GM23248 (cell line): ENCODE data around the gene CCDC194. TPM values are rescaled to one million over a fixed set of nuclear protein-coding genes. Genes with fewer than 3 reads are reported as not detected.

ENCODE experiments used
- DNase-seq: peaks from one replicate; pipeline ENCODE4 v3.0.0-alpha.2; 2015
- H2AFZ ChIP-seq: fragments of 200-600 bp; sonication (generic); 2 replicates; pipeline ENCODE4 v1.6.1; 2016; ENCODE audit warnings: antibody characterized with exemption
- H3F3A ChIP-seq: fragments of 200-600 bp; sonication (generic); 2 replicates; pipeline ENCODE4 v1.6.1; 2016; ENCODE audit warnings: mild to moderate bottlenecking, antibody characterized with exemption, mixed run types; ENCODE audit not compliant: insufficient read depth
- H3K27ac ChIP-seq: fragments of 200-600 bp; sonication (generic); 2 replicates; pipeline ENCODE4 v1.5.1; 2016; ENCODE audit warnings: mild to moderate bottlenecking
- H3K27me3 ChIP-seq: fragments of 200-600 bp; sonication (generic); replicated peaks from 2 replicates; pipeline ENCODE4 v1.6.1; 2016; ENCODE audit warnings: mild to moderate bottlenecking; ENCODE audit not compliant: insufficient read depth
- H3K36me3 ChIP-seq: fragments of 200-600 bp; sonication (generic); 2 replicates; pipeline ENCODE4 v1.6.1; 2016; ENCODE audit warnings: low read depth, mild to moderate bottlenecking
- H3K4me1 ChIP-seq: fragments of 200-600 bp; sonication (generic); 2 replicates; pipeline ENCODE4 v1.6.1; 2016; ENCODE audit warnings: mild to moderate bottlenecking; ENCODE audit not compliant: insufficient read depth
- H3K4me2 ChIP-seq: fragments of 200-600 bp; sonication (generic); one replicate; pipeline ENCODE4 v1.6.1; 2016; ENCODE audit warnings: mild to moderate bottlenecking; ENCODE audit not compliant: unreplicated experiment
- H3K4me3 ChIP-seq: fragments of 200-600 bp; sonication (generic); 2 replicates; pipeline ENCODE4 v1.5.1; 2016; ENCODE audit warnings: mild to moderate bottlenecking
- H3K79me2 ChIP-seq: fragments of 200-600 bp; sonication (generic); 2 replicates; pipeline ENCODE4 v1.6.1; 2016; ENCODE audit warnings: mild to moderate bottlenecking; ENCODE audit not compliant: insufficient read depth
- H3K9ac ChIP-seq: fragments of 200-600 bp; sonication (generic); 2 replicates; pipeline ENCODE4 v1.6.1; 2016; ENCODE audit warnings: mild to moderate bottlenecking
- H3K9me2 ChIP-seq: fragments of 200-600 bp; sonication (generic); 2 replicates; pipeline ENCODE4 v1.6.1; 2016; ENCODE audit warnings: mixed run types, mild to moderate bottlenecking, moderate library complexity; ENCODE audit not compliant: insufficient read depth
- H3K9me3 ChIP-seq: fragments of 200-600 bp; sonication (generic); one replicate; pipeline ENCODE4 v1.6.1; 2017; ENCODE audit warnings: low read depth
- H4K20me1 ChIP-seq: fragments of 200-600 bp; sonication (generic); 2 replicates; pipeline ENCODE4 v1.6.0; 2016; ENCODE audit not compliant: insufficient read depth
- EZH2 ChIP-seq: fragments of 200-600 bp; sonication (generic); IDR thresholded peaks from 2 replicates; pipeline ENCODE4 v1.6.1; 2018; ENCODE audit warnings: antibody characterized with exemption, mild to moderate bottlenecking; ENCODE audit not compliant: insufficient read depth, poor library complexity, severe bottlenecking
- EZH2phosphoT487 ChIP-seq: fragments of 200-600 bp; sonication (generic); IDR thresholded peaks from 2 replicates; pipeline ENCODE4 v1.6.1; 2018; ENCODE audit warnings: antibody characterized with exemption, moderate library complexity, mild to moderate bottlenecking, low read depth; ENCODE audit not compliant: insufficient read depth
- WGBS, 2 experiments: methylation state at CpG; one replicate each; pipeline ENCODE4 v1.1.6; 2015 to 2017; ENCODE audit warnings: low lambda C conversion rate in 2 of 2, low coverage in 1 of 2; ENCODE audit errors: missing lambda C conversion rate in 2 of 2; 5-methylcytosine and 5-hydroxymethylcytosine counted together
- in situ Hi-C: fragments of 300-500 bp; cut with MboI; formaldehyde crosslinking; loops from 2 replicates; pipeline ENCODE4 v1.15.0; 2020
- polyA plus RNA-seq: library from polyadenylated mRNA; unstranded; fragments of >200 nt; fragmentation: Nextera tagmentation; extraction: Ambion mirVana; gene quantifications from 2 replicates; pipeline ENCODE4 v1.2.1, GENCODE V29; 2016
- total RNA-seq: library from RNA; depleted of rRNA; stranded (reverse); fragments of >200 nt; shearing (Covaris generic); gene quantifications from 2 replicates; pipeline ENCODE4 v1.2.3, GENCODE V29; 2014

The CCDC194 gene
- total and polyA plus RNA-seq, 2 experiments from 2014 or later: not detected

DNA sequence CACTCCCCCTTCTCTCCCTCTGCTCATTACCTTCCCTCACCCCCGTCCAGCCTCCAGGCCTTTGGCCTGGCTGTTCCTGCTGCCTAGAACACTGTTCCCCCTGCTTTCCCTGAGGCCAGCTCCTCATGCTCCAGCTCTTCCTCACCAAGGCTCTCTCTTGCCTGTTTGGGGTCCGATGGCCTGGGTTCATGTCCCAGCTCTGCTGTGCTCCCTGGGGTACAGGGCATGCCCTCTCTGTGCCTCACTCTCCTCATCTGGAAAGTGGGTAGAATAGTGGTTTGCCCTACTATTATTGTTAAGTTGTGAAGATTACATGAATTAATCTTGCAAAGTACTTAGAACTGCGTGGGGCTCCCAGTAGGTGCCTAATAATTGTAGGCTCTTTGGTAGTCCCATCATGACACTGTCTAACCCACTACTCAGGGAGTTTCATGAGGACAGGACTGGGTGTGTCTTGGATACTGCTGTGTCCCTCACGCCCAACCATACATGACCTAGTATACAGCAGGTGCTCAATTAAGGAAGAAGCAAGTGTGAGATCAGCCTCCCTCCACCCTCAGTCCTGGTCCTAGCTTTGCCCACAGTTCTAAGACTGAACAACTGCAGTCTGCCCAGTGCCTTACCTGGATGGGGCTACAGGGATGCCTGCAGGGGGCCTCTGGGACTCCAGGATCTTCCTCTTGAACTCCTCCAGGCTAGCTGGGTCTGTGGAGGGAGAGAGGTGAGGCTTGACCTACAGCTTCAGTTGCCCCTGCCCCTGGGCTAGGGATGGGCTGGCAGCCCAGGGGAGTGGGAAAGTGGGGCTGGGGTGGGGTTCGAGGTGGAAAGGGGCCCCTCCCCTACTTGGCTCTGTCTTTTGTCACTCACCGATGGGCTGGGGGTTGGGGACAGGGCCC lies 33.8 kb downstream of the CCDC194 start:
- DNase-seq: no peak
- in situ Hi-C loops: no loop called here
- TF ChIP-seq EZH2 (no peak), EZH2phosphoT487 (no peak)
- no peaks in the 10 kb centered on the region; the same call in 1 of the 2 replicates for H3K27me3 ChIP-seq
- H4K20me1 ChIP-seq: no peaks in the 10 kb centered on the region
- H3K4me1 ChIP-seq: no peaks in the 10 kb centered on the region
- no peak overlapping the region for H3K27ac ChIP-seq
- no peaks in the 10 kb centered on the region for H3F3A ChIP-seq
- no peak overlapping the region for H3K4me3 ChIP-seq
- H3K4me2 ChIP-seq: no peak overlapping the region
- WGBS, 2 experiments: 55 to 71% methylated on average over 5 to 6 of the region's 6 CpGs
- H2AFZ ChIP-seq: no peak overlapping the region
- no peaks in the 10 kb centered on the region for H3K36me3 ChIP-seq
- no peaks in the 10 kb centered on the region for H3K9me3 ChIP-seq
- no peaks in the 10 kb centered on the region for H3K9me2 ChIP-seq
- no peak overlapping the region for H3K9ac ChIP-seq
- no peaks in the 10 kb centered on the region for H3K79me2 ChIP-seq

DNA sequence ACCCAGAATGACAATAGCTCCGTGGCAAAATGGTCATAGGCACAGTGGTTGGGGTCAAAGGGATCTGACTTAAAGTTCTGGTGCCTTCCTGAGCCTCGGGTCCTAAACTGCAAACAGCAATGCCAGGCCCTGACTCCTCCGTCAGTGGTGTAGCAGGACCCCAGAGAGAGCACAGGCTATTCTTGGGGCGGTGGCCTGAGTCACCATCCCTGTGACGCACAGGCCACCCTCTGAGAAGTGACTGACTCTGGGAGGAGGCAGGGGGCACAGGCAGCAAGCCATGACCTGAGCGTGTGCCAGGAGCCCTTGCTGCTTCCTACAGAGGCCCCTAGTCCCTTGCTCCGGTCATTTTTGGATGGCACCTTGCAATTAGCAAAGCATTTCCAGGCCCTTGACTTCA lies 35.6 kb downstream of the CCDC194 start:
- no peaks in the 10 kb centered on the region for H3K36me3 ChIP-seq
- DNase-seq: peak; percentile 50
- no peaks in the 10 kb centered on the region for H3F3A ChIP-seq
- no peaks in the 10 kb centered on the region for H4K20me1 ChIP-seq
- no peak overlapping the region for H2AFZ ChIP-seq
- no peaks in the 10 kb centered on the region for H3K4me1 ChIP-seq
- H3K9ac ChIP-seq: no peak overlapping the region
- TF ChIP-seq EZH2: no peak
- TF ChIP-seq EZH2phosphoT487: no peak
- H3K27ac ChIP-seq: no peak overlapping the region
- no peak overlapping the region for H3K4me2 ChIP-seq
- WGBS, 2 experiments: 45 to 54% methylated on average over 6 to 7 of the region's 7 CpGs
- no peaks in the 10 kb centered on the region; the same call in 1 of the 2 replicates for H3K27me3 ChIP-seq
- H3K9me3 ChIP-seq: no peaks in the 10 kb centered on the region
- H3K9me2 ChIP-seq: no peaks in the 10 kb centered on the region
- in situ Hi-C loops: no loop called here
- H3K79me2 ChIP-seq: no peaks in the 10 kb centered on the region
- H3K4me3 ChIP-seq: no peak overlapping the region

DNA sequence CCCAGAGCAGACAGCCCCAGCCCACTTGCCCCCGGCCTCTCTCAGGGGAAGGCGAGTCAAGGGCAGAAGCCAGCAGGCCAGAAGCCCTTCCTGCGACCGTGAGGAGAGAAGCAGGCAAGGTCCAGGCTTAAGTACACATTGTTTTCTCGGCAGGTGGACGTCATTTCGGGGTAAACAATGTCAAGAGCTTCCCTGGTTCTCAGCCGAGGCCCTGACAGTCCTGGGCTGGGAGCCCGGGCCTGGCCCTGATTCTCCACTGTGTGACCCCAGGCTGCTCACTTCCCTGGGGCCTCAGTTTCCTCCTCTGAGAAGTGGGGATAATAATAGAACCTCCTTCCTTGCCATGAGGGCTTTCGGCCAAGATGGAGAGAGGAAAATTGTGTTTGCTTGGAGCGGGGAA lies 36.3 kb downstream of the CCDC194 start:
- no peaks in the 10 kb centered on the region for H4K20me1 ChIP-seq
- no peak for TF ChIP-seq EZH2
- TF ChIP-seq EZH2phosphoT487: no peak
- H3K9ac ChIP-seq: no peak overlapping the region
- H3F3A ChIP-seq: no peaks in the 10 kb centered on the region
- no peak overlapping the region for H3K4me3 ChIP-seq
- H3K4me2 ChIP-seq: no peak overlapping the region
- no peak overlapping the region for H2AFZ ChIP-seq
- H3K4me1 ChIP-seq: no peaks in the 10 kb centered on the region
- no peak overlapping the region for H3K27ac ChIP-seq
- no peaks in the 10 kb centered on the region for H3K9me3 ChIP-seq
- H3K27me3 ChIP-seq: no peaks in the 10 kb centered on the region; the same call in 1 of the 2 replicates
- WGBS, 2 experiments: 81 to 85% methylated on average over 11 of the region's 11 CpGs
- no peaks in the 10 kb centered on the region for H3K9me2 ChIP-seq
- in situ Hi-C loops: no loop called here
- no peaks in the 10 kb centered on the region for H3K79me2 ChIP-seq
- H3K36me3 ChIP-seq: no peaks in the 10 kb centered on the region
- DNase-seq: no peak

DNA sequence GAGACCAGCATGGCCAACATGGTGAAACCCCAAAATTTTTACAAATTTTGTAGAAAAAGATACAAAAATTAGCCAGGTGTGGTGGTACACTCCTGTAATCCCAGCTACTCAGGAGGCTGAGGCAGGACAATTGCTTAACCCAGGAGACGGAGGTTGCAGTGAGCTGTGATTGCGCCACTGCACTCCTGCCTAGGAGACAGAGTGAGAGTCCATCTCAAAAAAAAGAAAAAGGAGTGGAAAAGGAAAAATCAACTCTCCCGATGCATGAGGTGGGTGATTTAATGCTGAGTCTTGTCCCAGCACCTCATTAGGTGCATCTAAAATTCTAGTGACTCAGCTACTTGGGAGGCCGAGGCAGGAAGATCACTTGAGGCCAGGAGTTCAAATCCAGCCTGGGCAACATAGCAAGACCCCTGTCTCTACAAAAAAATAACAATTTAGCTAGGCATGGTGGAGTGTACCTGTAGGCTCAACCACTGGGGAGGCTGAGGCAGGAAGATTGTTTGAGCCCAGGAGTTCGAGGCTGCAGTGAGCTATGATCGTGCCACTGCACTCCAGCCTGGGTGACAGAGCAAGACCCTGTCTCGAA lies 36.8 kb downstream of the CCDC194 start:
- H4K20me1 ChIP-seq: no peaks in the 10 kb centered on the region
- no peaks in the 10 kb centered on the region for H3F3A ChIP-seq
- in situ Hi-C loops: no loop called here
- no peak overlapping the region for H3K9ac ChIP-seq
- TF ChIP-seq EZH2 (no peak), EZH2phosphoT487 (no peak)
- H3K27ac ChIP-seq: no peak overlapping the region
- H3K27me3 ChIP-seq: no peaks in the 10 kb centered on the region
- H3K9me3 ChIP-seq: no peaks in the 10 kb centered on the region
- no peak overlapping the region for H3K4me3 ChIP-seq
- DNase-seq: no peak
- no peaks in the 10 kb centered on the region for H3K4me1 ChIP-seq
- H3K79me2 ChIP-seq: no peaks in the 10 kb centered on the region
- H3K9me2 ChIP-seq: no peaks in the 10 kb centered on the region
- no peaks in the 10 kb centered on the region for H3K36me3 ChIP-seq
- no peak overlapping the region for H3K4me2 ChIP-seq
- 76 to 81% methylated on average over 7 of the region's 7 CpGs for WGBS, 2 experiments
- no peak overlapping the region for H2AFZ ChIP-seq
